Central memory CD8-positive, alpha-beta T cell (primary cell): ENCODE measurements around the gene PPP1R14D.
A peak's percentile ranks its signal among the peaks of the same experiment; 100 is the strongest.

ENCODE experiments used
- ATAC-seq: fragments of 150-1000 bp; cut with Tn5 transposase; replicated peaks from 2 replicates; pipeline ENCODE4 v1.10.0; 2022; ENCODE audit warnings: mild to moderate bottlenecking, moderate FRiP score, moderate number of reproducible peaks; ENCODE audit not compliant: poor library complexity, severe bottlenecking; ENCODE audit errors: extremely low read depth
- DNase-seq, 2 donors: peaks; one replicate each; pipeline ENCODE4 v3.0.0; 2021; ENCODE audit warnings: low spot score in 2 of 2
- H3K27ac Mint-ChIP-seq: one replicate; pipeline ENCODE4 v1.8.0; 2022; ENCODE audit warnings: low read depth, mild to moderate bottlenecking, moderate library complexity, mixed read lengths
- H3K27me3 Mint-ChIP-seq: one replicate; pipeline ENCODE4 v1.8.0; 2022; ENCODE audit warnings: mixed read lengths
- H3K36me3 Mint-ChIP-seq: one replicate; pipeline ENCODE4 v1.8.0; 2022; ENCODE audit warnings: mild to moderate bottlenecking, moderate library complexity, mixed read lengths; ENCODE audit not compliant: insufficient read depth
- H3K4me1 Mint-ChIP-seq: one replicate; pipeline ENCODE4 v1.8.0; 2022; ENCODE audit warnings: mixed read lengths
- H3K4me3 Mint-ChIP-seq: one replicate; pipeline ENCODE4 v1.8.0; 2022; ENCODE audit warnings: mild to moderate bottlenecking, moderate library complexity, mixed read lengths
- H3K9me3 Mint-ChIP-seq: one replicate; pipeline ENCODE4 v1.8.0; 2022; ENCODE audit warnings: mixed read lengths

PPP1R14D gene

GRCh38 chr15:40768521-40769273, 59.8 kb downstream of the PPP1R14D start:
- ATAC-seq (no peak), DNase-seq (no peak)
- peaks cover 51% of the 10 kb centered on the region for H3K4me1 Mint-ChIP-seq
- peak overlapping the region; percentile 32 for H3K27ac Mint-ChIP-seq
- peak overlapping the region; percentile 50 for H3K4me3 Mint-ChIP-seq
- H3K36me3 Mint-ChIP-seq = peaks cover 14% of the 10 kb centered on the region
- no peaks in the 10 kb centered on the region for H3K27me3 Mint-ChIP-seq
- no peaks in the 10 kb centered on the region for H3K9me3 Mint-ChIP-seq

- H3K4me3 Mint-ChIP-seq = no peak overlapping the region
- H3K9me3 Mint-ChIP-seq = no peaks in the 10 kb centered on the region
- H3K36me3 Mint-ChIP-seq = peaks cover 14% of the 10 kb centered on the region
- H3K27me3 Mint-ChIP-seq = no peaks in the 10 kb centered on the region
- peaks cover 51% of the 10 kb centered on the region for H3K4me1 Mint-ChIP-seq
- DNase-seq = no peak
- H3K27ac Mint-ChIP-seq = peak overlapping the region; percentile 32
- ATAC-seq = no peak
Measured at GRCh38 chr15:40767838-40768500, 60.5 kb downstream of the PPP1R14D start.

- no peak for DNase-seq
- Mint-ChIP-seq H3K4me1 (peaks cover 51% of the 10 kb centered on the region), H3K4me3 (no peak overlapping the region), H3K27ac (no peak overlapping the region), H3K36me3 (peaks cover 14% of the 10 kb centered on the region), H3K9me3 (no peaks in the 10 kb centered on the region), H3K27me3 (no peaks in the 10 kb centered on the region)
- ATAC-seq = no peak
Measured at GRCh38 chr15:40766906-40767837, 61.3 kb downstream of the PPP1R14D start.

GRCh38 chr15:40766194-40766815, 62.2 kb downstream of the PPP1R14D start:
- H3K36me3 Mint-ChIP-seq = peaks cover 14% of the 10 kb centered on the region
- H3K4me3 Mint-ChIP-seq = no peak overlapping the region
- H3K4me1 Mint-ChIP-seq = peaks cover 47% of the 10 kb centered on the region
- H3K9me3 Mint-ChIP-seq = no peaks in the 10 kb centered on the region
- no peak for ATAC-seq
- no peaks in the 10 kb centered on the region for H3K27me3 Mint-ChIP-seq
- DNase-seq = no peak
- H3K27ac Mint-ChIP-seq = peak overlapping the region; percentile 81
